ENCODE results near the gene CDK19.

DNA sequence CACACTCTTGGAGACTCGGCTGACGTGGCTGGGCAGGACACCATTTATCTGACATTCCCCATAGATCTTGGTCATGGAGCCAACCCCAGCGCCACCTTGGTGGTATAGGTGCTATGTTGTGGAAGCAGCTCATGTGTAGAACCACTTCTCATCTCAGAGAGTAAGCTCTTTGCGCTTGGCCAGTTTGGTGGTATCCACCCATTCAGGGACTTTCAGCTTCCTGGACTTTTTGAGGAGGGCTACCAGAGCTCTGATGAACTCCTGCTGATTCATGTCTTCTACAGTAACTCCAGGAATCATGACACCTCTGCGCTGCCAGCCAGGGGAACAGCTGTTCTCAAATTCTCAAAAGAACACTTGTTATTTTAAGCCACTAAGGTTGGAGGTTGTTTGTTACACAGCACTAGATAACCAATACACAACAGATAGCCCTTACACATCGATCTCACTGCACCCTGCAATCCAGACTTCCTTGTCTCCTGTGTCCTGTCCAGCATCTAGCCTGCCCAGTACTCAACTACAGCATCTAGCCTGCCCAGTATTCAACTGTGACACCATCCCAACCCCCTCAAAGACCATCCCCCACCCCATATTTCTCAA is 252.9 kb downstream of the CDK19 start:
- TF ChIP-seq CTCF (IDR thresholded peaks at IDR 0.05) (no peak), POLR2A (IDR thresholded peaks at IDR 0.05) (no peak)

Measured in right lobe of liver (tissue), 4 donors.